Cardiac muscle cell (in vitro differentiated cells and primary cell): ENCODE data around the gene PFDN1. TPM values are rescaled to one million over a fixed set of nuclear protein-coding genes. Genes with fewer than 3 reads are reported as not detected.

ENCODE experiments used
- DNase-seq, 2 donors: peaks; one replicate each; pipeline versions ENCODE4 v3.0.0 to v3.0.0-alpha.2; 2010 to 2017; ENCODE audit warnings: low read depth in 1 of 2, low spot score in 1 of 2
- H3K27ac ChIP-seq: fragments of 200-600 bp; sonication (generic); 2 replicates; pipeline ENCODE4 v1.5.1; 2016
- H3K27me3 ChIP-seq: fragments of 200-600 bp; sonication (generic); 2 replicates; pipeline ENCODE4 v1.6.0; 2016; ENCODE audit warnings: control low read depth
- H3K36me3 ChIP-seq: fragments of 200-600 bp; sonication (generic); 2 replicates; pipeline ENCODE4 v1.5.1; 2016; ENCODE audit warnings: control low read depth
- H3K4me1 ChIP-seq: fragments of 200-600 bp; sonication (generic); 2 replicates; pipeline ENCODE4 v1.8.1; 2017; ENCODE audit warnings: low read depth, mild to moderate bottlenecking, mixed run types
- H3K4me3 ChIP-seq: fragments of 200-600 bp; sonication (generic); 2 replicates; pipeline ENCODE4 v1.5.1; 2016; ENCODE audit warnings: mild to moderate bottlenecking
- H3K9me3 ChIP-seq: fragments of 200-600 bp; sonication (generic); 2 replicates; pipeline ENCODE4 v1.5.1; 2017; ENCODE audit warnings: low read depth, mild to moderate bottlenecking, control low read depth
- polyA plus RNA-seq: library from polyadenylated mRNA; unstranded; fragments of >200 nt; fragmentation: Nextera tagmentation; extraction: Ambion mirVana; gene quantifications from 2 replicates; pipeline ENCODE4 v1.2.1, GENCODE V29; 2016
- total RNA-seq: library from RNA; depleted of rRNA; stranded (reverse); fragments of >200 nt; gene quantifications from 2 replicates; pipeline ENCODE4 v1.2.3, GENCODE V29; 2016
- TF ChIP-seq, protein P1 (sequence below): IDR thresholded peaks from 2 replicates; pipeline ENCODE4 v1.5.1; 2012; ENCODE audit warnings: low read depth, mild to moderate bottlenecking, low read length

Gene PFDN1
- total and polyA plus RNA-seq, 2 experiments from 2014 or later, result 129 to 139 TPM

DNA sequence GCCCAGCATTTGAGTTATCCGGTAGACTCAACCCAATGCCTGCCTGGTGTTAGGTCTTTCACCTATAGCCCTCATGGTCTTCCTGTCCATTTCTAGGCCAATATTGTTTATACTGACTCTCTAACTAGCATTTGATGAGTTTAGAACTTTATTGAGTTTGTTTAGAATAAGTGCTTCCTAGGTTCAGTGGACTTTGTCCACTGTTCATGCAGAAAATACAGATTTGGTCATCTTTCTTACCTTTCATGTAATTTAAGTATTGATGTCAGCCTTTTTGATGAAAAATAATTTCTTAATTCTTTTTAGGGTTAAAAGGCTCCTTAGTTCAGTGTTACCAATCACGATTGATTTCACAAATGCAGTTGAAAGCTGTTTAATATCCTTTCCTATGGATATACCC is 105.9 kb downstream of the PFDN1 start:
- Histone ChIP-seq H3K9me3 (no peaks in the 10 kb centered on the region), H3K27me3 (no peaks in the 10 kb centered on the region), H3K36me3 (no peaks in the 10 kb centered on the region), H3K4me3 (no peak overlapping the region), H3K4me1 (no peaks in the 10 kb centered on the region), H3K27ac (no peak overlapping the region)
- DNase-seq, result no peak
- TF ChIP-seq, protein P1, sequence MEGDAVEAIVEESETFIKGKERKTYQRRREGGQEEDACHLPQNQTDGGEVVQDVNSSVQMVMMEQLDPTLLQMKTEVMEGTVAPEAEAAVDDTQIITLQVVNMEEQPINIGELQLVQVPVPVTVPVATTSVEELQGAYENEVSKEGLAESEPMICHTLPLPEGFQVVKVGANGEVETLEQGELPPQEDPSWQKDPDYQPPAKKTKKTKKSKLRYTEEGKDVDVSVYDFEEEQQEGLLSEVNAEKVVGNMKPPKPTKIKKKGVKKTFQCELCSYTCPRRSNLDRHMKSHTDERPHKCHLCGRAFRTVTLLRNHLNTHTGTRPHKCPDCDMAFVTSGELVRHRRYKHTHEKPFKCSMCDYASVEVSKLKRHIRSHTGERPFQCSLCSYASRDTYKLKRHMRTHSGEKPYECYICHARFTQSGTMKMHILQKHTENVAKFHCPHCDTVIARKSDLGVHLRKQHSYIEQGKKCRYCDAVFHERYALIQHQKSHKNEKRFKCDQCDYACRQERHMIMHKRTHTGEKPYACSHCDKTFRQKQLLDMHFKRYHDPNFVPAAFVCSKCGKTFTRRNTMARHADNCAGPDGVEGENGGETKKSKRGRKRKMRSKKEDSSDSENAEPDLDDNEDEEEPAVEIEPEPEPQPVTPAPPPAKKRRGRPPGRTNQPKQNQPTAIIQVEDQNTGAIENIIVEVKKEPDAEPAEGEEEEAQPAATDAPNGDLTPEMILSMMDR, result no peak

DNA sequence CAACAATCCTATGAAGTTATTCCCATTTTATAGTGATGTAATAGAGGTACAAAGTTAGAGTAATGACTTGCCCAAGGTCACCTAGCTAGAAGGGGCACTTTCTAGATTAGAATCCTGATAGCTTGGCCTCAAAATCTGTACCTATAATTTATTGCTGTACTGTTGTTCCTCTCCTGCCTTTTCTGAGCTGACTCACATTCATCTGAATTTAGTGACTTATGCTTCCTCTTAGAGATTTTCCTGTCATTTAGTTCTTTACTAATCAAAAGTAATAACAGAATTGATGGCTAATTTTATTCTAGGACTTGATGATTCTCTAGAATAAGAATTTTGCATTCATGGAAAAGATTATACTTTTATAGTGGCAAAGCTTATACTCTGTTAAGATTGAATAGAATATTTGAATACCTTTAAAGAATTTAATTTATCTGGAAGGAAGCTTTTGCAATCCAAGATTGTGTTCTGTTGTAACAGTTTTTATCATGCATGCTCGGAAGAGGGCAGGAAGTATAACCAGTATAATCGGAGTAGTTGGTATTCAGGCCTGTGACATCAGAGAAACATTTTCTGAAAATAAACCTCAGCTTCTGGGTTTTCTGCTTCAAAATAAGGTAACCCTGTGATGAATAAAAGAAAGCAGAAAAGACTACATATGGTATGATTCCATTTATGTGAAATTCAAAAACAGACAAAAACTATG is 106.6 kb downstream of the PFDN1 start:
- TF ChIP-seq, protein P1, result no peak
- Histone ChIP-seq H3K4me1 (peaks cover 5% of the 10 kb centered on the region), H3K36me3 (no peaks in the 10 kb centered on the region), H3K9me3 (no peaks in the 10 kb centered on the region), H3K4me3 (no peak overlapping the region), H3K27ac (no peak overlapping the region), H3K27me3 (no peaks in the 10 kb centered on the region)
- peak in 1 of 2 donors; percentile 69 for DNase-seq

Other genes starting within 250 kb of the PFDN1 start
- gene PURA, start 189.0 kb downstream of the PFDN1 start, total RNA-seq, result 6.1 and 9.0 TPM in 2 replicates
- gene PURA, start 189.0 kb downstream of the PFDN1 start, polyA plus RNA-seq, result 7.0 and 11.1 TPM in 2 replicates
- gene IGIP, start 177.2 kb downstream of the PFDN1 start, total RNA-seq, result 1.5 and 4.8 TPM in 2 replicates
- gene IGIP, start 177.2 kb downstream of the PFDN1 start, polyA plus RNA-seq, result 0.51 and 1.4 TPM in 2 replicates
- 31.8 and 53.1 TPM in 2 replicates for gene CYSTM1, start 127.9 kb downstream of the PFDN1 start, total RNA-seq
- gene CYSTM1, start 127.9 kb downstream of the PFDN1 start, polyA plus RNA-seq, result 72.4 and 83.7 TPM in 2 replicates
- gene HBEGF, start 43.5 kb upstream of the PFDN1 start, total RNA-seq, result 4.9 TPM in 2 replicates
- 3.7 and 5.1 TPM in 2 replicates for gene HBEGF, start 43.5 kb upstream of the PFDN1 start, polyA plus RNA-seq
- gene SLC4A9, start 57.1 kb upstream of the PFDN1 start, total RNA-seq, result not detected in 2 replicates
- gene SLC4A9, start 57.1 kb upstream of the PFDN1 start, polyA plus RNA-seq, result 0.06 TPM in 1 of 2 replicates, not detected in the other
- gene ANKHD1, start 98.7 kb upstream of the PFDN1 start, total RNA-seq, result 42.4 and 58.8 TPM in 2 replicates
- 41.5 and 46.5 TPM in 2 replicates for gene ANKHD1, start 98.7 kb upstream of the PFDN1 start, polyA plus RNA-seq
- 3.1 and 5.3 TPM in 2 replicates for gene EIF4EBP3, start 244.6 kb upstream of the PFDN1 start, total RNA-seq
- 6.6 and 24.8 TPM in 2 replicates for gene EIF4EBP3, start 244.6 kb upstream of the PFDN1 start, polyA plus RNA-seq